Panc1 (cell line): ENCODE data around the gene INPP4B. TPM values are rescaled to one million over a fixed set of nuclear protein-coding genes. Genes with fewer than 3 reads are reported as not detected.

Experiments used
- ATAC-seq: fragments of 200-7000 bp; cut with Tn5 transposase; 2 replicates; pipeline ENCODE4 v1.9.1; 2020; ENCODE audit warnings: mild to moderate bottlenecking, moderate library complexity
- BruUV-seq: library from RNA; stranded (reverse); fragments of 400-500 nt; replicated peaks from 2 replicates; lab custom pipeline; 2021; lab: Mats Ljungman, UMichigan
- CTCF ChIA-PET: fragments of 300-600 bp; sonication (Branson Sonifier 250); formaldehyde crosslinking; loops from one replicate; lab custom pipeline; 2022; ENCODE audit warnings: antibody characterized with exemption; lab: Charles Lee
- POLR2A ChIA-PET: fragments of 300-600 bp; sonication (Branson Sonifier 250); formaldehyde crosslinking; loops from one replicate; lab custom pipeline; 2022; ENCODE audit warnings: antibody characterized with exemption; lab: Charles Lee
- DNase-seq: peaks from one replicate; pipeline ENCODE4 v3.0.0-alpha.2; 2010; ENCODE audit warnings: low read depth, low spot score
- H3K27ac ChIP-seq: 2 replicates; pipeline ENCODE4 v1.5.1; 2011; ENCODE audit warnings: mild to moderate bottlenecking, low read length, inconsistent platforms
- H3K27me3 ChIP-seq: fragments of 200-500 bp; sonication (Bioruptor generic); 2 replicates; pipeline ENCODE4 v1.6.0; 2014; ENCODE audit warnings: low read length, inconsistent platforms; ENCODE audit not compliant: control insufficient read depth, insufficient read depth
- H3K36me3 ChIP-seq: fragments of 200-500 bp; sonication (Bioruptor generic); 2 replicates; pipeline ENCODE4 v1.5.1; 2014; ENCODE audit warnings: inconsistent platforms, mild to moderate bottlenecking, low read length, moderate library complexity; ENCODE audit not compliant: control insufficient read depth, insufficient read depth
- H3K4me1 ChIP-seq: 2 replicates; pipeline ENCODE4 v1.5.1; 2011; ENCODE audit warnings: inconsistent platforms, mild to moderate bottlenecking, low read length, moderate library complexity; ENCODE audit not compliant: control insufficient read depth, insufficient read depth
- H3K4me3 ChIP-seq, 2 experiments: 2 replicates each; pipeline ENCODE4 v1.5.1; 2011 to 2012; ENCODE audit warnings: low read depth in 2 of 2, low read length in 2 of 2, mild to moderate bottlenecking in 2 of 2, inconsistent platforms in 1 of 2, moderate library complexity in 1 of 2
- H3K9me3 ChIP-seq: fragments of 200-500 bp; sonication (Bioruptor generic); 2 replicates; pipeline ENCODE4 v1.5.1; 2014; ENCODE audit warnings: low read depth, mild to moderate bottlenecking, inconsistent platforms, low read length, moderate library complexity; ENCODE audit not compliant: control insufficient read depth, insufficient read depth
- CTCF ChIP-seq: fragments of 450-650 bp; IDR thresholded peaks from 2 replicates; pipeline ENCODE4 v1.5.1; 2017; ENCODE audit warnings: mild to moderate bottlenecking
- POLR2AphosphoS5 ChIP-seq: IDR thresholded peaks from 2 replicates; pipeline ENCODE4 v1.6.1; 2012; ENCODE audit warnings: mild to moderate bottlenecking, low read depth, low read length, moderate library complexity
- REST ChIP-seq, 2 experiments: IDR thresholded peaks; 2 replicates each; pipeline ENCODE4 v1.6.1; 2011 to 2012; ENCODE audit warnings: low read depth in 2 of 2, control low read depth in 1 of 2, low read length in 1 of 2, mild to moderate bottlenecking in 1 of 2, moderate library complexity in 1 of 2; ENCODE audit not compliant: insufficient read depth in 1 of 2
- SIN3A ChIP-seq: IDR thresholded peaks from 2 replicates; pipeline ENCODE4 v1.6.1; 2012; ENCODE audit warnings: low read depth, mild to moderate bottlenecking, low read length, moderate library complexity, borderline replicate concordance; ENCODE audit not compliant: insufficient read depth
- TCF7L2 ChIP-seq: IDR thresholded peaks from 2 replicates; pipeline ENCODE4 v1.6.1; 2011; ENCODE audit warnings: mild to moderate bottlenecking, low read depth, low read length, inconsistent platforms
- in situ Hi-C: cut with HindIII; loops from 2 replicates; pipeline ENCODE4 v1.10.0; 2016; ENCODE audit warnings: low sequenced_read_pairs, low pct_unique_long_range_greater_than_20kb
- intact Hi-C: fragments of 100-400 bp; cut with micrococcal nuclease; formaldehyde crosslinking; loops from one replicate; pipeline ENCODE4 v1.10.0; 2022; ENCODE audit not compliant: unreplicated experiment
- total RNA-seq: library from RNA; stranded (reverse); gene quantifications from one replicate; pipeline ENCODE4 v1.2.1, GENCODE V29; 2021; ENCODE audit not compliant: unreplicated experiment

The INPP4B gene
- total RNA-seq, 1 experiment from 2014 or later = 4.5 TPM

- H3K4me1 ChIP-seq = no peaks in the 10 kb centered on the region
- TF ChIP-seq CTCF = no peak
- no peak for TF ChIP-seq POLR2AphosphoS5
- TF ChIP-seq REST (IDR thresholded peaks at IDR 0.05; ENCODE audit: insufficient read depth in 1 of 2, low read depth in 2 of 2, low read length in 1 of 2) = no peak
- no peak for TF ChIP-seq TCF7L2
- no peak for TF ChIP-seq SIN3A
- H3K27ac ChIP-seq = no peak overlapping the region
- H3K36me3 ChIP-seq = no peaks in the 10 kb centered on the region
- in situ Hi-C loops (no loop called here), intact Hi-C loops (no loop called here)
- no peaks in the 10 kb centered on the region for H3K27me3 ChIP-seq
- DNase-seq (no peak), ATAC-seq (no peak)
- CTCF ChIA-PET = no interaction called here
- no TSS peak for BruUV-seq
- POLR2A ChIA-PET = no interaction called here
- H3K9me3 ChIP-seq = no peaks in the 10 kb centered on the region
- no peak overlapping the region for H3K4me3 ChIP-seq
Measured at GRCh38 chr4:142098380-142098779, 747.7 kb downstream of the INPP4B start.

- intact Hi-C loops = no loop called here
Measured at GRCh38 chr4:142097015-142097414, 749.1 kb downstream of the INPP4B start.

More at GRCh38 chr4:142097015-142097414, 749.1 kb downstream of the INPP4B start:
- in situ Hi-C loops = no loop called here
- DNase-seq (no peak), ATAC-seq (no peak)
- BruUV-seq = no TSS peak
- Histone ChIP-seq H3K9me3 (no peaks in the 10 kb centered on the region), H3K27ac (peak overlapping the region; percentile 61; the same call in 1 of the 2 replicates), H3K36me3 (no peaks in the 10 kb centered on the region), H3K4me1 (no peaks in the 10 kb centered on the region), H3K27me3 (no peaks in the 10 kb centered on the region), H3K4me3 (no peak overlapping the region)
- CTCF ChIA-PET = no interaction called here
- TF ChIP-seq TCF7L2 (no peak), SIN3A (no peak), CTCF (no peak), REST (IDR thresholded peaks at IDR 0.05; ENCODE audit: insufficient read depth in 1 of 2, low read depth in 2 of 2, low read length in 1 of 2) (no peak), POLR2AphosphoS5 (no peak)
- POLR2A ChIA-PET = no interaction called here
